ENCODE data around the gene RBM39.

The RBM39 gene

GRCh38 chr20:35669681-35670080 lies 72.4 kb downstream of the RBM39 start:
- no peak for DNase-seq (ENCODE audit: low read depth)
- no peak for TF ChIP-seq CTCF (IDR thresholded peaks at IDR 0.05; ENCODE audit: low read depth, low read length, missing control alignments)
- no peak overlapping the region for H3K4me3 ChIP-seq (ENCODE audit: low read depth, low read length)

- no peak overlapping the region for H3K4me3 ChIP-seq (ENCODE audit: low read depth, low read length)
- TF ChIP-seq CTCF (IDR thresholded peaks at IDR 0.05; ENCODE audit: low read depth, low read length, missing control alignments), result no peak
- DNase-seq (ENCODE audit: low read depth), result no peak
Observed at GRCh38 chr20:35669221-35669620, 72.8 kb downstream of the RBM39 start.

- H3K4me3 ChIP-seq (ENCODE audit: low read depth, low read length), result no peak overlapping the region
- DNase-seq (ENCODE audit: low read depth), result no peak
- TF ChIP-seq CTCF (IDR thresholded peaks at IDR 0.05; ENCODE audit: low read depth, low read length, missing control alignments), result no peak
Observed at GRCh38 chr20:35665949-35666288, 76.1 kb downstream of the RBM39 start.

GRCh38 chr20:35664466-35665206 lies 77.4 kb downstream of the RBM39 start, which contains the start of the genes CPNE1 and RBM12:
CPNE1 (minus strand) TSS chr20:35664900; CDS start chr20:35632923, 31,977 bp downstream.
RBM12 (minus strand) TSS chr20:35664900; CDS start chr20:35655322, 9,578 bp downstream.
- peak; percentile 87 for DNase-seq (ENCODE audit: low read depth)
- TF ChIP-seq CTCF (IDR thresholded peaks at IDR 0.05; ENCODE audit: low read depth, low read length, missing control alignments), result no peak
- H3K4me3 ChIP-seq (ENCODE audit: low read depth, low read length), result peak within 1 kb of the TSS; percentile 89

DNA sequence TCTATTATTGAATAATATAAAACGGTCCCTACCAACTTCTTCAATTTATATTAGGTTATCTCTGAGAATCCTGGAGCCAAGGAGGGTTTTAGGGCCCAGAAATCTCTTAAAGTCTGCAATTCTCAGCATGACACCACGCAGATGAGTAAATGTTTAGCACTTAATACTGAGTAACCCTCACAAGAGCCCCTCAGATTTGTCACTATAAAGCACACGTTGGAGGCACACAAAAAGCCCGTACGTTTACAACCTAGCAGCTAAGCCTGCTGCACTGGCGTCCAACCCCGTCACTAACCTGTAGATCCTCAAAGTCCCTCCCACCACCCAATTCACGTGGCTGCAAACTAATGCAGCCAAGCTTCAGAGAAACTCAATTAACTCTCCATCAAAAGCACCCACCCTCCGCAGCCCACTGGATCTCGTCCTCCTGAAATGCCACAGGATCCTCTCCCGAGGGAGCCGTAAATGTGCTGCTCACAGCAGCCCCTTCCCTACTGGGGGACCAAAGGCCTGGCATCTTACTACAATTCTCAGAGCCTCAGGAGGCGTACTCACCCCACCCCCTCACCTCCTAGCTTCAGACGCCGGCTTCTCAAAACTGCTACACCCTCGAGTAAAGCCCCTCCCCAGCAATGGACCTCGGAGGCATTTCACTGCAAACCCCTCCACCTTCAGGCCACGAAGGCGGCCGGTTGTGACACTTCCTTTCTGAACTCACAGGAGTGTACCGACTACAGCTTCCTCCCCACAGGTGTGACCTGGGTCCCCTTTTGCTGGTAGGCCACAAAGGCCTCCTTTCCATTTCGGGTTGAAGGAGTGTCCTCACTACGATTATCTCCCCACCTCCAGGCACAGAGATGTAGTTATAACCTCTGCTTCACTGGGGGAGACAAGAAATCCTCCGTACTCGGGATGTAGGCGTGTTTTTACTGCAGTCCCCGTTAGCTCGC lies 78.3 kb downstream of the RBM39 start:
- TF ChIP-seq CTCF (IDR thresholded peaks at IDR 0.05; ENCODE audit: low read depth, low read length, missing control alignments), result no peak
- H3K4me3 ChIP-seq (ENCODE audit: low read depth, low read length), result peak overlapping the region; percentile 89
- no peak for DNase-seq (ENCODE audit: low read depth)

- peak overlapping the region; percentile 53 for H3K4me3 ChIP-seq (ENCODE audit: low read depth, low read length)
- DNase-seq (ENCODE audit: low read depth), result no peak
- TF ChIP-seq CTCF (IDR thresholded peaks at IDR 0.05; ENCODE audit: low read depth, low read length, missing control alignments), result no peak
Observed at GRCh38 chr20:35662551-35662950, 79.5 kb downstream of the RBM39 start.

Measured in GM12864 (cell line).